UCSD-AML1 (cell line): ENCODE results near the gene BBS9.
"Not testable (repeated sequence)": the region's sequence is repeated elsewhere in the genome, so short reads cannot be mapped to it uniquely, and the experiment has no call there.

Experiments used
- DNase-seq: peaks from one replicate; lab custom pipeline; 2025; ENCODE audit not compliant: unreplicated experiment; lab: John Stamatoyannopoulos, UW

Gene BBS9

GRCh38 chr7:33485747-33486493, 356.6 kb downstream of the BBS9 start:
- DNase-seq = no peak

- DNase-seq = no peak
Measured at GRCh38 chr7:33486633-33487032, 357.3 kb downstream of the BBS9 start.

- no peak for DNase-seq
Measured at GRCh38 chr7:33487998-33488682, 358.8 kb downstream of the BBS9 start.

GRCh38 chr7:33494474-33494873, 365.1 kb downstream of the BBS9 start:
- DNase-seq = no peak

DNA sequence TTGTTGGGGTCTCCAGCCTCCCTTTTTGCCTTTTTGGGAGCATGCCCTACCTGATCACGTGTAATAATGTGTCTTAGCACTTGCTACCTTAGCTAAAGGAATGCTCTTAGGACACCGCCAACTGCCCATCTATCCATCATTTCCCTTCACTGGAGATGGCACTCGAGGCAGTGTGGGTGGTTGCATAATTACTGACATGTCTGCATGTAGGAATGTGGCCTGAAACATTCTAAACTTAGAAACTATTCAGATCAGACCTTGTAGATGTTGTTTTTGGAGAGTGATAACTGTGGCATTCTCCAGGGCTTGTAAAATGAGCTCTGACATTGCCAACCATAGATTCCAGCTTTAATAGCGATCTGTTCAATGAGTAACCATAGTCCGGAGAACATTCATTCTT, 365.8 kb downstream of the BBS9 start:
- no peak for DNase-seq

DNA sequence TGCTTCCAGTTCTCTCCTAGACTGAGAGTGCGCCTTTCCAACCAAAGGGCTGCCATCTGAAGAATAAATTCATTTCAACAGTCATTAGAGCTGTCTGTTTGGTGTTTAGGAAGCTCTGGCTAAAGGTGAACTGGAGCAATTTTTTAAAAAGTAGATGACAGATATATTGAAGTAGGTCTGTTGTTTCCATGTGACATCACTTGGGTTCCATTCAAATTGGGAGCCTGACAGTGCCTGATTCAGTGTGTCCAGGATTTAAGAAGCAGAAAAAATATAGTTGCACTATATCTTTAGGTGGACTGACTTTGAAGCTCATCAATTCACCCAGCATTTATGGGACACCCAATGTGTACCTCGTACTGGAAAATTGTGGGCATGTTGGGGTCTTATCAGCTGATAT, 367.7 kb downstream of the BBS9 start:
- DNase-seq = no peak

- DNase-seq = no peak
Measured at GRCh38 chr7:33500703-33501701, 371.6 kb downstream of the BBS9 start.

DNA sequence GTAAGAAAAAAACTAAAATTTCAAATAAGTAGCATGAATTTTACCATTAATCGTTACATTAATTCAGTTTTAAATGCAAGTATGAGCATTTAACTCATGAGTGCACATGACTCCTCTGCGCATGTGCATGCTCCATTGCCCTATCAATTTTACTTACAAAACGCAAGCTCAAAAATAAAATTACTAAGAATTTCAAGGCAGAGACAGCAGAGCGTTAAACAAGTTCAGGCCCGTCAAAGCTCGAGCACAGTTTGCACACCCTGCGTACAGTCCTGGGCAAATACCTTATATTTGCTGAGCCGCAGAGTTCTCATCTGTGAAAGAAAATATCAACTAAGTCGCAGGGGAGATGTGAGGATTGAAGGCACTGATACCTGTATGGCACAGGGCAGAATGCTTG, 373.6 kb downstream of the BBS9 start:
- DNase-seq = no peak

GRCh38 chr7:33503736-33504135, 374.4 kb downstream of the BBS9 start:
- no peak for DNase-seq

- DNase-seq = no peak
Measured at GRCh38 chr7:33504266-33504665, 374.9 kb downstream of the BBS9 start.

DNA sequence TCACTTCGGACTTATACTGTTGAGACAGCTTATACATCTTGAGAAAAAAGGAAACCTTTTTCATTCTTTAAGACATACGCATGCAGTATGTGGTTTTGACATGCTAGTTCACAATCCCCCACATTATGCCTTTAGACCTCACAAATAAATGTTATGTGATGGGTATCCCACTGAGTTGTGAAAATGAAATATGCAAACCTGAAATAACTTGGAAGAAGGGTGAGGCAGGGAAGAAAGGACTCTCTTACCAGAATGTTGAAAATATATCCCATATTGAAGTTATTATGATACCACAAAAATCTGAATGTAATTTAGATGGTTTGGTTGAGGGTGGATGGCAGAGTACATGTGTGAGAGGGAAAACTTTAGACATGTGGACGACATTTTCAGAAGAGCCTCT, 379.8 kb downstream of the BBS9 start:
- no peak for DNase-seq

- DNase-seq = no peak
Measured at GRCh38 chr7:33511778-33512177, 382.4 kb downstream of the BBS9 start.

DNA sequence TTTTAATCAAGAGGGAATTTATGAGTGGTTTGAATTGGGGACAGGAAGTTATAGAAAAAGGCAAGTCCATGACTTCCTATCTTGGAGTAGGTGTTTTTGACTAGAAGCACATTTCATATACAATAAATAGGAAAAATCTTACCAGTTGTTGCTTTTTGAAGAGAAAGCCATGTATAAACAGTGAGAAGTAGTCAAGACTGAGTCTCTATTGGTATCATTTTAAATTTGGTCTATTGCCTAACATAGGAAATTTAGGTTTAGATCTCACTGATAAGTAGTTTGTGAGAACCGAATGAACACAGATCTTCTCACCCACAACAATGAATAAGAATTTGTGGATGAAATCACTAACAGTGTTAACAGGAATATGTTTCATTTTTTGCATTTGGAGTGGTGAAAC, 387.2 kb downstream of the BBS9 start:
- DNase-seq = no peak

- no peak for DNase-seq
Measured at GRCh38 chr7:33517191-33517590, 387.8 kb downstream of the BBS9 start.

GRCh38 chr7:33527008-33527407, 397.6 kb downstream of the BBS9 start:
- DNase-seq = not testable (repeated sequence)

GRCh38 chr7:33527613-33528012, 398.2 kb downstream of the BBS9 start:
- not testable (repeated sequence) for DNase-seq

DNA sequence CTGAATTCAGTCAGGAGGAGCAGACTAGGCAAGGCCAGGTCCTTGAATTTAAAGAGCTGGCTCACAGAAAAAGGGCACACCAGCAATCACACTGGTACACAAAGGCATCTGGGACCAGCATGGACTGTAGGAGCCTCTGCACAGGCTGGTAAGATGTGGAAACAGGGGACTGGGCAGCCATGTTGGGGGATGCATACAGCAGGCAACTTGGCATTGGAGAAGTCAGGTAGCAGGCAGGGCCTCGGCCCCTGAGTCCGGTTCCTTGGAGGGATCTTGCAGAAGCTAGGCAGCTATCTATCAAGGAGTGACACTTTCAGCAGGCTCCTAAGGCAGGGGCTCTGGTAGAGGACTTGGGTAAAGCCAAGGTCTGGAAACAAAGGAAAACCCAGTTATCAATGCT, 399.7 kb downstream of the BBS9 start:
- DNase-seq = no peak

DNA sequence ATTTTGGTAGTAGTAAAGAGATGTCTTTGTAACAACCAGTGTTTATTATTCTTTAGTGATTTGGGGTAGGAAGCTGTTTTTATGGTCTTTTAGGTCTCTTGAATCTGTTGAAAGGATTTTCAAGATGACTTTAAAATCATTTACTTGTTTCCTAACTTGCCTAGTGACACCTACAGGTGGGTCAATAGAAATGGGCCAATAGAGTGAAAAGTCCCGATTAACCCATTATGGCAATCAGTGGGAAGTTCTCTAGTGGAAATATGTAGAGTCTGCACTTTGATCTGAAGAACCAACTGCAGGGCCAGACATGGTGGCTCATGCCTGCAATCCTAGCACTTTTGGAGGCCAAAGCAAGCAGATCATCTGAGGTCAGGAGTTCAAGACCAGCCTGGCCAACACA, 401.3 kb downstream of the BBS9 start:
- no peak for DNase-seq

DNA sequence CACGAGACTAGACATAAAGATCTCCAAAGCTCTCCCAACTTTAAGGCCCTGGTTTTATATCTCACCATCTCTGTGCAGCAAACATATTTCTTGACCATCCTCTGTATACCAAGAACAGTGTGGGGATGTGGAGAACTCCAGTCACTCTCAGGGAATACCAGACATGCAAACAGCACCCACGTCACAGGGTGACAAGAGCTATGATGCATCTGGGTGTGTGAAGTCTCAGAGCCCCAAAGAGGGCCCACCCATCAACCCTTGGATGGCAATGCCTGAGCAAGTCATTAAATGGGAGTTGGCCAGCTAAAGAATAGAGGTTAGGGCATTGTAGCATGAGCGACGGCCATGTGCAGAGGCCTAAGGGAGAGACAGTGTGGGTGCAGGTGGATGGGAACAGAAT, 402.5 kb downstream of the BBS9 start:
- DNase-seq = no peak

GRCh38 chr7:33534833-33535232, 405.5 kb downstream of the BBS9 start:
- no peak for DNase-seq

DNA sequence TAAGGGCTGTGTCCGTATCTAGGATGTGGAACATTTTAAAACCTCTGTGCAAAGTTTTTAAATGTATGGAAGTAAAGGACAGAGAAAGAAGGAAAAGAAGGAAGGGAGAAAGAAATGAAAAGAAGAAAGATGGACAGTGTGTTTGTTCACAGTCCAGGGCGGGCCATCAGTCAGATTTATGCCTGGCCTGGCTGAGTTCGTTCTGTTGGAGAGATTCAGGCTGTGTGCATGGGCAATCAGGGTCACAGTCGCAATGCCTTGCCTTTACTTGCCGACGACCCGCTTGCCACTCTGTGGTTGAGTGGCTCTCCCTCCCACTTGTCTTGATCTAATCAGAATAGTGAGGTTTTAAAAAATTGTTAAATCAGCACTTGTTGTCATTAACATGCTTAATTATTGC, 406.6 kb downstream of the BBS9 start:
- no peak for DNase-seq
